Measurements from ENCODE around the gene ERC2.

Gene ERC2

GRCh38 chr3:55824406-55824805, 643.9 kb downstream of the ERC2 start:
- no peak for DNase-seq (ENCODE audit: low read depth)

DNA sequence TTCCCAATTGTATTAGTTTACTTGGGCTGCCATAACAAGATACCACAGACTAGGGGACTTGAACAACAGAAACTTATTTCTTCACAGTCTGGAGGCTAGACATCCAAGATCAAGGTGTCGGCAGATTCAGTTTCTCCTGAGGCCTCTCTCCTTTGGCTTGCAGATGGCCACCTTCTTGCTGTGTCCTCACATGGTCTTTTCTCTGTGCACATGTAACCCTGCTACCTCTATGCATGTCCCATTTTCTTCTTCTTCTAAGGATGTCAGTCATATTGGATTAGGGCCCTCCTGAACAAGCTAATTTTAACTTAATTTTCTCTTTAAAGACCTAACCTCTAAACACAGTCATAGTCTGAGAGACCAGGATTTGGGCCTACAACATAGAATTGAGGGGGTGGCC, 644.4 kb downstream of the ERC2 start:
- no peak for DNase-seq (ENCODE audit: low read depth)

DNA sequence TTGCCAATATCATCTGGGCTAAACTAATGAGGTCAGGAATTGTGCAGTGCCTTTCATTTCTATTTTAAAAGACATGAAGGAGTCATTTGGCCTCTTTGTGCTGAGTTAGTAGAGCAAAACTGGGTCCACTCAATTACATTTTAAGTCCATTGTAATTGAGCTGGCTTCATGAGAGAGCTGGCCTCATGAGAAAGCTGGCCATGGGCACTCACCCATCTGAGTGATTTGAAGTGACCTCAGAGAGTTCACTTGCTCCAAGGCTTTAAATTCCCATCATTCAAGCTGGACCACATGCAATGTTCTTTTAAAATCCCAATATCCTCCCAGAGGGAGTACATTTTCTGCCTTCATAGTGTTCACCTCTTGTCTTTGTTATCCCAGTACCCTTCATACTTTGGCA, 645.3 kb downstream of the ERC2 start:
- DNase-seq (ENCODE audit: low read depth): no peak

DNA sequence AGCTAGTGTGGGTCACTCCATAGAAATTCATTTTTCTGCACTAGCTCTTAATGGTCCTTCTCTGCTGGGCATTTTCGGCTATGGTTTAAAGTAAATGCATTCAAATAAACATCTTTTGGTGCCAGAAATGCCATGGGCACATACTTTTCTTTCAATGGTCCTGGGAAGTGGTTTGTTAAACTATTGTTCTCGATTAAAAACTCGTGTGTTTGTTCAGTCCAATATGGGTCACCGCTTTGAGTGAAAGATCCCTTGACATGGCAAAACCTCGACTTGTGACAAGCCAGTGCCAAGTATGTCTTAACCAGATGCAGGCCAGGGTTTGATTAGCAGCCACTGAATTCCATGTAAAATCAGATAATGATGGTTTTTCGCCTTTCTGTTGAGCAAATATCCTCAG, 649.3 kb downstream of the ERC2 start:
- DNase-seq (ENCODE audit: low read depth): no peak

- no peak for DNase-seq (ENCODE audit: low read depth)
These were observed 649.8 kb downstream of the ERC2 start for GRCh38 chr3:55818485-55818884.

GRCh38 chr3:55816794-55817576, 651.3 kb downstream of the ERC2 start:
- DNase-seq (ENCODE audit: low read depth): no peak

GRCh38 chr3:55815262-55815661, 653.0 kb downstream of the ERC2 start:
- DNase-seq (ENCODE audit: low read depth): no peak

- no peak for DNase-seq (ENCODE audit: low read depth)
These were observed 654.8 kb downstream of the ERC2 start for GRCh38 chr3:55813268-55814097.

DNA sequence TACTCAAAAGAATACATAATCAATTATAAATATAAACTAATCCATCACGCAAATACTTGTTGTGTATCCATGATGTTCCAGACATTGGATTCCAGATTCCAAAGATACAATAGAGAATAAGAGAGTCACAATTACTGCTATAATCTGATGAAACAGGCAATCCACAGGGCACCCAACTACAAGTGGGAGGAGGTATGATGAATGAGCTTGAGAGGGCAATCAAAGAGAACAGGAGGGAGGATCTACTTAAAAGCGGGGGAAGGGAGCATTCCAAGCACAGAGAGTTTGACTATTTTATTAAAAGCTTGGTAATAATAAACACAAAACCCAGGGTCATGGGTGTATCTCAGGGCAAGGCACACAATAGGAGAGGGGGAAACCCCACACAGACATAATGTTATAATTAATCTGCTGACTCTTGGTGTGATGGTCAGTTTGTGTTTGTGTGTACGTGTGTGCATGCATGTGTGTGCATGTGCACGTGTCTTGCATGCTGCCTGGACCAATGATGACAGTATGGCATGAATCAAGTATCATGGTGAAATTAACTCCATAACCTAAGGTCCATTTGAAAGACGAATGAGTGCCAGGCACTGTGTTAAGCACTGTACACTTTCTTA, 655.8 kb downstream of the ERC2 start:
- no peak for DNase-seq (ENCODE audit: low read depth)

DNA sequence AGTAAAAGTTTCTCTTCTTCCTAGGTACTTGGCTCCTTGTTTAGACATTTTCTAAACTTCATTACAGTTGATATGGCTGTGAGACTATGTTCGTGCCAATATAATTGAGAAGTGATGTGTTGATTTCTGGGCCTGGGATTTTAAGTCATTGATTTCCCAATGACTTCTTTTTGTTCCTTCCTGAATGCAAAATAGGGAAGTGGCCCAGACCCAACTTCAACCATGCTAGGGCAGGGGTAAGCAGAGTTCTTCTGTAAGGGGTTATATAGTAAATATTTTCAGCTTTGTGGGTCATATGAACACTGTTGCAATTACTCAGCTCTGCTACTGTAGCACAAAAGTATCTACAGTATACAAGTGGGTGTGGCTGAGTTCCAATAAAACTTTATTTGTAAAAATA, 661.1 kb downstream of the ERC2 start:
- no peak for DNase-seq (ENCODE audit: low read depth)

DNA sequence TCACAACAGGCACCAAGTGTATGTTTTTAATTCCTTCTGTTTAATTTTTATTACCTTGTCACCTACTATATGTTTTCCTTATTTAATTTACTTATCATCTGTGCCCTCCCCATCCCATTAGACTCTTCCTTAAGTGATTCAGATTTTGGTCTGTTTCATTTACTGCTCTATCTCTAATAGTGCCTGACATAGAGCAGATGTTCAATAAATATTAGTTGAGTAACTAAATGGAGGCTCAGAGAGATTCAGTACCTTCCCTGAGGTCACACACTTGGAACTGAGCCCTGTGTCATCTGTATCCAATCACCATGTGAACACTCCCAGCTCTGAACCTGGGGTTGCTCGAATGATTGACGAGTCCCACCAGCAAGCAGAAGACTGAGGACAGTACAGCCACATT, 663.1 kb downstream of the ERC2 start:
- DNase-seq (ENCODE audit: low read depth): no peak

DNA sequence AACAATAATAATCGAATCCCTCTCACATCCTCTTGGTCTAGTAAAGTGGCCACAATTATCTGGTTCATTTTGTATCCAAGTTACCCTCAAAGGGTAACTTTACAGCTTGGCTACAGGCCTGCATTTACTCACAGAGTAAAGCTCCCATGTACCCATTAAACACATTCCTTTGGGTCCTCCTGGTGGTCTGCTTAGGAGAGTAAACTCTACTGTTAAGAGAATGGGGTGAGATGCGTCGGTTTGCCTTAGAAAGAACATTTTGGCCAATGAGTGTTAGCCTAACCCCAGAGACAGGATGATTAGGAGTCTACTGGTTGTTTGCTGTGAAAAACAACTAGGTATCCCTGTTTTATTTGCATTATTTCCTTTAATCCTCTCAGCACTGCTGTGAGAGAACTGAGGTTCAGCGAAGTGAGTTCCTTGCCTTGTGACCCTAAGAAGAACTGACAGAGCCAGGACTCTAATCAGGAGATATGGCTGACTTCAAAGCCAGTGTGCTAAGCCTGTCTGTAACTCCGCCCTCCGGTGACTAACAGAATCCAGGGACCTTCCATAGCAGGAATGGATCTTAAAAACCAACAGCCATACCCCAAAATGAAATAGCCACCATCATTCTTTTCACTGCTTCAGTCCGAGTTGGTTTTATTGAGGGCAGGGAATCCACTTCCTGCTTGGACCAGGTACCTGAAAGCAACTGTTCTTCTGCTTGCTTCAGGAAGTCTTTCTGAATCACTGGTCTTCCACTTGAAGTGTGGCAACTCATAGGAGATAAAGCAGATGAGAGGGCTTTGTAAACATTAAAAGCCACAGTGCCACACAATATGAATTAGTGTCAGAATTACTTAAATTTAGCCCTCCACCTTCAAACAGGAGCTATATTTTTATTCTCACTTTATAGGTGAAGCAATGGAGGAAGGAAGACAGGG, 663.8 kb downstream of the ERC2 start:
- DNase-seq (ENCODE audit: low read depth): no peak

- DNase-seq (ENCODE audit: low read depth): no peak
These were observed 665.5 kb downstream of the ERC2 start for GRCh38 chr3:55802816-55803215.

- DNase-seq (ENCODE audit: low read depth): no peak
These were observed 666.6 kb downstream of the ERC2 start for GRCh38 chr3:55801676-55802075.

DNA sequence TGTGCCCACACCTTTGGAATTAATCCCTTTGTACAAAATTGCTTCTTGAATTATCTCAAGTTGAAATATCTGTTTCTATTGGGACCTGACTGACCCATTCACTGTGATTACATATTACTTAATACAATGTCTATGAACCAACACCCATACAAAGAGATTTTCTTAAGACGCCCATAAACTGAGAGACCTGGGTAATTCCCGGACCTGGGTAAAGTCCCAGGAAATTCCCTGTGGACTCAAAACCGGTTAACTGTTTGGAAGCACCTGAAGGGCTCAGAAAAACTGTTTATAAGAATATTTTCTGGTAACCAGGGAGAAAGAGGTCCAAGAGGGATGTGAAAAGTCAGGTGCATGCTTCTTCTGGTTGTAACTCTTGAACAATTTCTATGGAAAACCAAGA, 667.2 kb downstream of the ERC2 start:
- DNase-seq (ENCODE audit: low read depth): no peak

GRCh38 chr3:55797775-55798174, 670.5 kb downstream of the ERC2 start:
- DNase-seq (ENCODE audit: low read depth): no peak

DNA sequence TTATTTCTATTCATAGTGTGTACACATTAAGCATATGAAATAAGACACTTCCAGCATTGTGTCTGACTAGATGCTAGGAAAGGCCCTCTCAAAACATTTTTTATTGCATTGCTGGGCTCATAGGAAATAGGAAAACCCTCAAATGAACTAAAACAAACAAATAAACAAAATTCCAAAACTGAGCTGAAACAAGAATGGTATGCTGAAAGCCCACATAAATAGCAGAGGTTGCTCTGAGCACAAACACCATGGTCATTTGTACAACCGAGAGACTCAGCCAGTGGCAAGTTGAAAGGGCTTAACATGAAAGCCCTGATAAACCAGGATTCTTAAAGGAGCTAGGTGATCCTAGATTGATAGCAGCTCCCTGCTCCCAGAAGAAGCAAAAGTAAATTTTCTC, 671.2 kb downstream of the ERC2 start:
- no peak for DNase-seq (ENCODE audit: low read depth)

DNA sequence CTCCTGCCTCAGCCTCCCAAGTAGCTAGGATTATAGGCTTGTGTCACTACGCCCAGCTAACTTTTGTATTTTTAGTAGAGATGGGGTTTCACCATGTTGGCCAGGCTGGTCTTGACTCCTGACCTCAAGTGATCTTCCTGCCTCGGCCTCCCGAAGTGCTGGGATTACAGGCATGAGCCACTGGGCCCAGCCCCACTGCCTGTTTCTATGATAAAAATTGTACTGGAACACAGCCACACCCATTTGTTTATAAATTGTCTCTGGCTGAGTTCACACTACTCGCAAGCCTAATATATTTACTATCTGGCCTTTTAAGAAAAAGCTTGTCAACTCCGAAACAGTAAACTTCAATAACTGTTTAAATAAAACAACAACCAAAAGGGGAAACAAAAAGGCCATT, 671.7 kb downstream of the ERC2 start:
- no peak for DNase-seq (ENCODE audit: low read depth)

DNA sequence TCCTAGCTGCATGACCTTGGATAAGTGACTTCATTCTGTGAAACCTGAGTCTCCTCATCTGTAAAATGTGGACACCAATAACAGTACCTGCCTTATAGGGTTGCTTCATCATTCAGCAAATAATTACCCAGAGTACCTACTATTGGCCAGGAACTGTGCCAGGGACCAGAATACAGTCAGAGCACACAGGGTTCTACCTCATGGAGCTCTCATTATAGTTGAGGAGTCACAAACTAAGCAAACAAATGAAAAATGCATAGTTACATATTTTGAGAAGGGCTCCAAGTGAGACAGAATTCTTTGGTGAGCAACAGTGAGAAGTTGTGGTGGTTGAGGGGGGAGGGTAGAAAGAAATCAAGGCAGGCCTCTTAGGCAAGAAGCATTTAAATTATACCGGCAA, 672.5 kb downstream of the ERC2 start:
- DNase-seq (ENCODE audit: low read depth): no peak

GRCh38 chr3:55795296-55795695, 673.0 kb downstream of the ERC2 start:
- DNase-seq (ENCODE audit: low read depth): no peak

DNA sequence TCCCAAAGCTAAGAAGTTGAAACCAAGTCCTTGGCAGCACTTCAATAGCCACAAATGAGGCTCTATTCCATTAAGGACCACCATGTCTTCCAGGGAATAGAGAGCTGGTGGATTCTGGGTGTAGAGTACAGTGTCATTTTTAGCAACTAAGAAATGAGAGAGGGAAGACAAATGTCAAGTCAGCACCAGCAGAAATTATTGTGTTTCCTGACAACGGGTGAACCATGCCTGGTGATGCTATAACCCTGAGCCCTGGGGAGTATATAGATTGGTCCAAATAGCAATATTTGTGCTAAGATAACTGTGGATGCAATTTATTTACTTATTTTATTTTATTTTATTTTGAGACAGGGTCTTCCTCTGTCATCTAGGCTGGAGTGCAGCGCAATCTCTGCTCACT, 675.5 kb downstream of the ERC2 start:
- no peak for DNase-seq (ENCODE audit: low read depth)

DNA sequence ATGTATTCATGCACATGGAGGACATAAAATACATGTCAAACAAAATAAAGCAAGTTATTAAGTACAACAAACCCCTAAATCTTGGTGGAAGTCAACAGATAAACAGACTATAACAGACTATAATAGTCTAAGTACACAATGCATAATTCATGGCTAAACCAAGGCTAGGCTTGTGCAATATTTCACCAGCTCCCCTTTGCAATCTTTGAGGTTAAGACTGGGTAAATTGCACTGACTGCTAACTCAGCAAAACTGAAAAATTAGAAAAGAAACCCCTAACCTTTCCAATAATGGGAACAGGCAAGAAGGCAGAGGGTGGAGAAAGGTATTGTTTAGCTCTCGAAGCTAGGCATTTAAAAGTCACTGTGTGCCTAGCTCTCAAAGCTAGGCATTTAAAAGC, 676.3 kb downstream of the ERC2 start:
- no peak for DNase-seq (ENCODE audit: low read depth)
